GM18526 (cell line): ENCODE results near the gene CT83.

Experiments
- POLR2A ChIP-seq: IDR thresholded peaks from 3 replicates; pipeline ENCODE4 v1.6.1; 2011; ENCODE audit not compliant: insufficient read length; ENCODE audit errors: extremely low read depth

The CT83 gene, protein sequence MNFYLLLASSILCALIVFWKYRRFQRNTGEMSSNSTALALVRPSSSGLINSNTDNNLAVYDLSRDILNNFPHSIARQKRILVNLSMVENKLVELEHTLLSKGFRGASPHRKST

DNA sequence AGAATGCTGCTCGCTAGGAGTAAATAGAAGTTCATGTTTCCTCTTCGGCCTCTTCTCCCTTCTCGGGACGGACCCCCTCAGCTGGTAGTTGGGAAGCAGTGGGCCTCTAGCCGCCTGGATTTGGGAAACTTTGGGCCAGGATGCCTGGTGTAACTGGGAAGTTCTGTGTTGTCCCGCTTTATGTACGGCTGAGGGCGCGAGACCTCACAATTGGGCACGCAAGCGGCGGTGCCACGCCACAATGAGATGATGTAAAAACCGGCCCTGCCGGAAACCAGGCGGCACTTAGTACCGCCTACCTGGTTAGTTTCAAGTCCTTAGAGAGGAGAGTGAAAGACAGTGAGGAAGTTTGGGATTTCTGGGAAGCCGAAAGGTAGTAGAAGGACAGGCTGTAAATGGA is at the start of gene CT83:
TSS of gene CT83 (minus strand) at position 155 of the 400 bp plus-strand sequence. CDS start at position 35, 120 bp downstream.
- no peak for TF ChIP-seq POLR2A

DNA sequence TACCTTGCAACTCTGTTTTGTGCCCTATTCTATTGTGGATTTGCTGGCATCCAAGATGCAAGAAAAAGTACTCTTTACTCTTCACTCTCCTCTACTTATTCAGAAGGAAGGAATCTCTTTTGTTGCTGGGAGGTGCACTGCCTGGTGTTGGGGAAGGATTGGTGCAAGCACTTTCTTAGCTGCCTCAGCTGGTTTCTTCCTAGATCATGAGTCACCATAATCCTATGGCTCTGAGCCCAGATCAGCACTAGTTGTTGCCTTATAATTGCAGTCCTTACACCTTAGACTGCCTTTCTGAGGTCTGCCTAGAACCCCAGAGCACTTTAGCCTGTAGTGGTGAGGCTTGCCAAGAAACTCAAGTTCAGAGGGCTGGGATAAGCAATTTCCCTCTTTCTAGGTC is 37.0 kb upstream of the CT83 start:
- TF ChIP-seq POLR2A, result no peak

- no peak for TF ChIP-seq POLR2A
Measured at GRCh38 chrX:116493271-116493670, 30.5 kb upstream of the CT83 start.

GRCh38 chrX:116490104-116490503 is 27.3 kb upstream of the CT83 start:
- no peak for TF ChIP-seq POLR2A

- no peak for TF ChIP-seq POLR2A
Measured at GRCh38 chrX:116480059-116480458, 17.3 kb upstream of the CT83 start.

DNA sequence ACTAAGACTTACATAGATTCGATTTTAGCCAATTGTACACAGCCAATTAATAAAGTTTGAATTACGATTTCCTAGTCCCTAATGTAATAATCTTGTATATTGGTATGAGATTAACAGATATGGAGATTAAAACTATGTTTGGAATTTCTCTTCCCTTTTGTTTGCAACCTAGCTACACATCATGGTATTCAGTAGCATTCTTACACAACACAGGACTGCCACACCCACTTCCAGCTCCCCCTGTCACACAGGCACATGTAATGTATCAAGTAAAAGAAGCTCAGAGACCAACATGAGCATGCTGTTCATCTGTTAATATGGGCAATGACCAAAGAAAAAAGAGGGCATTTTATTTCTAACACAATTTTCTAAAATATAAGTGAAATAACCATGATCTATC is 13.6 kb downstream of the CT83 start:
- no peak for TF ChIP-seq POLR2A

GRCh38 chrX:116436358-116436816 is 26.4 kb downstream of the CT83 start, which contains the start of gene SLC6A14:
SLC6A14 (plus strand) TSS chrX:116436606; CDS start chrX:116436710, 104 bp downstream.
- TF ChIP-seq POLR2A, result no peak

DNA sequence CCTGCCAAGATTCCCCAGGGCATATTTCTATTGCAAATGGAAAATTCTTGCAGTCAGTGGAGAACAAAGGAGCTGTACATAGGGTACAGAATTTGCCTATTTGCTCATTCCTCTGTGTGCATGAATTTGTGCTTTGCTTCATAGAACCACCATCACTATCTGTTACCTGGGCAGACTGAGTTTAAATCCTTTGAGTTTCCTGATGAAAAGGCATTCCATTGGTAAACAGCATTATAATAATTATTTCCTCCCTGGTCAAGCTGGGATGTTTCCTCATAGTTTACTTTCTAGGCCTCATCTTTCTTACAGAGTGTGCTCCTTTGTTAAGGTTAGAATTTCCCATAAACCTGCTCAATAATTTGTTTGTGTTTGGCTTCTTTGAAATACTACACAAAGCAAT is 27.2 kb downstream of the CT83 start:
- no peak for TF ChIP-seq POLR2A

- TF ChIP-seq POLR2A, result no peak
Measured at GRCh38 chrX:116427978-116428377, 34.8 kb downstream of the CT83 start.

DNA sequence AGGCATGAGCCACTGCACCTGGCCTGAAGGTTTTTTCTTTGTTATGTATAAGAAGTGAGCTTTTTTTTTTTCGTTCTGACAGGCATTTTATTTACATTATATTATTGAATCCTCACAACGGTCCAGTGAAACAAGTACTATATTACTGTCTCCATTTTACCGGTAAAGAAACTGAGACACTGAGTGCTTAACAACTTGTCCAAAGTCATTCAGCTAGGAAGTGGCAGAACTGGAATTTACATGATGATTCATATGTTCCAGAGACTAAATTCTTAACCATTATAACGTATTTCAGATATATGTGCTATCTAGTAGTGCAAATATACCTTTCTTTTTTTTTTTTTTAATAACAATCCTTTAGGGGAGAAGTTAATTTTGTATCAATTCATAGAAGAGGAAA is 44.8 kb downstream of the CT83 start:
- no peak for TF ChIP-seq POLR2A

GRCh38 chrX:116417214-116417613 is 45.6 kb downstream of the CT83 start:
- no peak for TF ChIP-seq POLR2A

DNA sequence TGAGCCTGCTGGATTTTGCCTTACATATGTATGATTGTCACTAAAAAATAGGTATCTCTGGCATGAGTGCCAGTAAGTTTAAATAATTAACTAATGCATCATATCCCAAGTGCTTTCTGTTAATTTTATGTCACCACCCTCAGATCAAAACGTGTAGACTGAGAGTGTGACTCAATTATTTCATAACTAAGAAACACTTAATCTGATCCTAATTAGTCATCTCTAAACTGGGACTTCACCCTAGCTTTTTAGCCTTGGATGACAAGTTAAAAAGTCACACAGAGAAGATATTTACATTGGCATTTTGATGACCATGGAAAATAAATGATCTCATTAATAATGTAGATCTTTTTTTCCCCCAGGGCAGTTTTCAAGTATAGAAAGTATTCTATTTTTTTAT is 49.5 kb downstream of the CT83 start:
- TF ChIP-seq POLR2A, result no peak
